ENCODE measurements around the gene SPIB.

SPIB gene

DNA sequence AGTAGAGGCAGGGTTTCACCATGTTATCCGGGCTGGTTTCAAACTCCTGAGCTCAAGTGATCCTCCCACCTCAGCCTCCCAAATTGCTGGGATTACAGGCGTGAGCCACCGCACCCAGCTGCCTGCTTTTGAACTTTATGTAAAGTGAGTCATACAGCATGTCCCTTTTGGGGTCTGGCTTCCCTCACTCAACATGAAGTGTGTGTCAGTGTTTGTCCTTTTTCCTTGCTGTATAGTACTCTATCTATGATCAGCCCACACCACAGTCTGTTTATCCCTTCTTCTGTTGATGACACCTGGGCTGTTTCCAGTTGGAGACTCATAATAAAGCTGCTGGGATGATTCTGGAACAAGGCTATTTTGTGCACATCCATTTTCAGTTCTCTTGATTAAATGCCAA lies 2.1 kb downstream of the SPIB start:
- TF ChIP-seq GATA3 (IDR thresholded peaks at IDR 0.05; ENCODE audit: low read depth, low read length) (no peak), GATA2 (IDR thresholded peaks at IDR 0.05; ENCODE audit: low read depth, low read length) (no peak)

DNA sequence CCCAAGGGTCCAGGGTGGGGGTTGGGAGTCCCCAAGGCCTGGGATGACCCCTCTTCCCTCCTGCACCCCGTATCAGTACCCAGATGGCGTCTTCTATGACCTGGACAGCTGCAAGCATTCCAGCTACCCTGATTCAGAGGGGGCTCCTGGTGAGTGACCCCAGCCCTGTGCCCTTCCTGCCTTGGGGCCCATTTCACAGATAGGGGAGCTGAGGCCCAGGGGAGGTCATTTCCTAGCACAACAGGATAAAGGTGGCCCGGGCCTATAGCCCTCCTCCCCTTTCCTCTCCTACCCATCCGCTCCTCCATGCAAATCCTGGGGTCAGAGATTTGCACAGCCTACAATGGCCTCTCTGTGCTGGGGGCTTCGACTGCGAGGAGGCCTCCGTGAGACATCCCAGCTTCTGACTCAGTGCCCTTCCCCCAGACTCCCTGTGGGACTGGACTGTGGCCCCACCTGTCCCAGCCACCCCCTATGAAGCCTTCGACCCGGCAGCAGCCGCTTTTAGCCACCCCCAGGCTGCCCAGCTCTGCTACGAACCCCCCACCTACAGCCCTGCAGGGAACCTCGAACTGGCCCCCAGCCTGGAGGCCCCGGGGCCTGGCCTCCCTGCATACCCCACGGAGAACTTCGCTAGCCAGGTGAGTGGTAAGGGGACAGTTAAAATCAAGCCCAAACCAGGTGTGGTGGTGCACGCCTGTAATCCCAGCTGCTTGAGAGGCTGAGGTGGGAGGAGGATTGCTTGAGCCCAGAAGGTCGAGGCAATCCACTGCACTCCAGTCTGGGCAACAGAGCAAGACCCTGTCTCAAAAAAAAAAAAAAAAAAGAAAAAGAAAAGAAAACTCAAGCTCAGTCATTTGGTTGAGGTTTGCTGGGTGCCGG lies 3.9 kb downstream of the SPIB start:
- TF ChIP-seq GATA2 (IDR thresholded peaks at IDR 0.05; ENCODE audit: low read depth, low read length) (no peak), GATA3 (IDR thresholded peaks at IDR 0.05; ENCODE audit: low read depth, low read length) (no peak)

DNA sequence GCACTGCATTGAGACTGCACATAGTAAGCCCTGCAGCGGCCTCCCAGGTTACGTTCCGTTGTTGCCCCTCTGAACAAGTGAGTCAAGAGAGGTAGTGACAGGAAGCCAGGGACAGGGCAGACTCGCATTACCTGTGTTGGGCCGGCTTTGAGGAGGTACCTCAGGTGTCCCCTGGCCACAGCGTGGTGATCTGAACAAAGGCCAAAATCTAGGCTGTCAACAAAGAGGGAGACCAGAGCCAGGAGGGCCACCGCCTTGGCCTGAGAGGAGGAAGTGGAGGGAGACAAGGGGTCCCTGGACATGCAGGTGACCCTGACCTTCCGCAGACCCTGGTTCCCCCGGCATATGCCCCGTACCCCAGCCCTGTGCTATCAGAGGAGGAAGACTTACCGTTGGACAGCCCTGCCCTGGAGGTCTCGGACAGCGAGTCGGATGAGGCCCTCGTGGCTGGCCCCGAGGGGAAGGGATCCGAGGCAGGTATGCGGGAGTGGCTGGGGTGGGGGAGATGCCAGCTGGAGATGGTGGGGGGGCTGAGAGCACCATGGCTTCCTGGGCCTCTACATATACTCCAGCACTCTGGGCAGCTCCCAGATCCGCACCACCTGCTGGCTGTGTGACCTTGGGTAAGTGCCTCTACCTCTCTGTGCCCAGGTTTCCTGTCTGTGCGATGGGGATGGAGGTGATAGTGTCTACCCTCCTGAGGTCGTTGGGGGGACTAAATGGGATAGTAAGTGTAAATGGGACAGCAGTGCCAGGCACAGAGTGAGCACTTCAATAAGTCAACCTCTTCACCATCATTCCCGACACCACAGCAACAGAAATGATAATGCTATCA lies 4.8 kb downstream of the SPIB start:
- TF ChIP-seq GATA2 (IDR thresholded peaks at IDR 0.05; ENCODE audit: low read depth, low read length): no peak
- TF ChIP-seq GATA3 (IDR thresholded peaks at IDR 0.05; ENCODE audit: low read depth, low read length): no peak

DNA sequence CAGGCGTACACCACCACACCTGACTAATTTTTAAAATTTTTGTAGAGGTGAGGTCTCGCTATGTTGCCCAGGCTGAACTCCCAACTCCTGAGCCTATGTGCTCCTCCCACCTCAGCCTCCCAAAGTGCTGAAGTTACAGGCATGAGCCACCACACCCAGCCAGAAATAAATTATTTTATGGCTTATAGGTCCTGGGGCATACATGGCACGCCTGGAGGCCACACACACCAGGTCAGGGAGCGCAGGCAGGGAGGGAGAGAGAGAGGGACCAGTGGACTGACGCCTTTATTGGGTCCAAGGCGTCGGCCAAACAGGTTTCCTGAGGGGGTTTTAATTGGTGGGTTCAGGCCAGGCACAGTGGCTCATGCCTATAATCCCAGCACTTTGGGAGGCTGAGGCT lies 6.8 kb downstream of the SPIB start:
- TF ChIP-seq GATA2 (IDR thresholded peaks at IDR 0.05; ENCODE audit: low read depth, low read length) (no peak), GATA3 (IDR thresholded peaks at IDR 0.05; ENCODE audit: low read depth, low read length) (no peak)

DNA sequence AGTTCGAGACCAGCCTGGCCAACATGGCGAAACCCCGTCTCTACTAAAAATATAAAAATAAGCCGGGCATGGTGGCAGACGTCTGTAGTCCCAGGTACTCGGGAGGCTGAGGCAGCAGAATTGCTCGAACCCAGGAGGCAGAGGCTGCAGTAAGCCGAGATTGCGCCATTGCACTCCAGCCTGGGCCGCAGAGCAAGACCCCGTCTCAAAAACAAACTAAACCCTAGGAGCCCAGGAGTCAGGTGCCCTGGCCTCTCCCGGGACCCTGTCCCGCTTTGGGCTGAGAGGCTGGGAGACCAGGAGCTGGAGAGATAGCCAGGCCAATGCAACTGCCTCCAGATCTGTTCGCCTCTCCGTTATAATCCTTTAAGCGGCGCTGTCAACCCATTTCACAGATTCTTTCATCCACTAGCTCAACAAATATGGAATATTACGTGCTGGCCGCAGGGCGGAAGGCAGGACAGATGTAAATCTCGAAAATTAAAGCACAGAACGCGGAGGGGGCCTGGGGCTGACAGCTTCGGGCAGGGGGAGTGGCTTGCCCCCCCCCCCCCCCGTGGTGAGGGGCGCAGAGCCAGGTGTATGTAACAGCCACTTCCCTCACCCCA lies 8.7 kb downstream of the SPIB start:
- no peak for TF ChIP-seq GATA2 (IDR thresholded peaks at IDR 0.05; ENCODE audit: low read depth, low read length)
- TF ChIP-seq GATA3 (IDR thresholded peaks at IDR 0.05; ENCODE audit: low read depth, low read length): no peak

DNA sequence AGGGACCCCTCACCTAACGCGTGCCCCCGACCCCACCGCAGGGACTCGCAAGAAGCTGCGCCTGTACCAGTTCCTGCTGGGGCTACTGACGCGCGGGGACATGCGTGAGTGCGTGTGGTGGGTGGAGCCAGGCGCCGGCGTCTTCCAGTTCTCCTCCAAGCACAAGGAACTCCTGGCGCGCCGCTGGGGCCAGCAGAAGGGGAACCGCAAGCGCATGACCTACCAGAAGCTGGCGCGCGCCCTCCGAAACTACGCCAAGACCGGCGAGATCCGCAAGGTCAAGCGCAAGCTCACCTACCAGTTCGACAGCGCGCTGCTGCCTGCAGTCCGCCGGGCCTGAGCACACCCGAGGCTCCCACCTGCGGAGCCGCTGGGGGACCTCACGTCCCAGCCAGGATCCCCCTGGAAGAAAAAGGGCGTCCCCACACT lies 9.3 kb downstream of the SPIB start:
- TF ChIP-seq GATA3 (IDR thresholded peaks at IDR 0.05; ENCODE audit: low read depth, low read length): no peak
- TF ChIP-seq GATA2 (IDR thresholded peaks at IDR 0.05; ENCODE audit: low read depth, low read length): no peak

DNA sequence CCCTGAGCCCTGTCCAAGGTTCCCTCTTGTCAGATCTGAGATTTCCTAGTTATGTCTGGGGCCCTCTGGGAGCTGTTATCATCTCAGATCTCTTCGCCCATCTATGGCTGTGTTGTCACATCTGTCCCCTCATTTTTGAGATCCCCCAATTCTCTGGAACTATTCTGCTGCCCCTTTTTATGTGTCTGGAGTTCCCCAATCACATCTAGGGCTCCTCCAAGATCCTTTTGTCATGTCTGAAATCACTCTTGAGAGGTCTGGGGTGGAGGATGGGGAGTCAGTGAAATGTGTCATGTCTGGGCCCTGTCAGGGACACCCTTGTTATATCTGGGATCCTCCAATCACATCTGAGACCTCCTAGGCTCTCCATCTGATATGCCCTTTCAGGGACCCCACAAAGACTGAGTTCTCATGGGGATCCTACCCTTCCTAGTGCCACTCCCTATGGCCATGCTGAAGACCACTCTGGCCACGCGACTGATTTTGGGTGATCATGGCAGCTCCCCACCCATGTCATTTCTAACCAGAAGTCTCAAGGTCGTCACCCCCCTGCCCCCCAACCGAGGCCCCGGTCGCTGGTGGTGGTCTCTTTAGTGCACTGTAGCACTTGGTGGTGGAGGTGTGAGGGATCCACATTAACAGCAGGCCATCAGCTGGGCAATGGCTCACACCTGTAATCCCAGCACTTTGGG lies 10.2 kb downstream of the SPIB start:
- TF ChIP-seq GATA3 (IDR thresholded peaks at IDR 0.05; ENCODE audit: low read depth, low read length) (no peak), GATA2 (IDR thresholded peaks at IDR 0.05; ENCODE audit: low read depth, low read length) (no peak)

DNA sequence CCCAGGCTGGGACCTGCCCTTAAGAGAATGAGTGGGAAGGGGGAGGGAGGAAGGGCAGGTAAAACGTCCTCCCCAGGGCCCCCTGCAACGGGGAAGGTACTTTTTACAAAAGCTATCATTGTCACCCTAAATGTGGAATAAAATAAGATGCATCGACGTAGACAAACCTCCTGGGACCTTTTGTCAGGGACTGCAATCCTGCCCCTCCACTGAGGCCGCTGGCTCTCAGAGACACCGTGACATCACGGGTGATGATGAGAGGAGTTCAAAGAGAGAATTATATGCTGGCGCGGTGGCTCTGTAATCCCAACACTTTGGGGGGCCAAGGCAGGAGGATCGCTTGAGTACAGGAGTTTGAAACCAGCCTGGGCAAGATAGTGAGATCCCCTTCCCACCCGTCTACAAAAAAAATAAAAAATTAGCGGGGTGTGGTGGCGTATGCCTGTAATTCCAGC lies 12.2 kb downstream of the SPIB start:
- TF ChIP-seq GATA3 (IDR thresholded peaks at IDR 0.05; ENCODE audit: low read depth, low read length): no peak
- no peak for TF ChIP-seq GATA2 (IDR thresholded peaks at IDR 0.05; ENCODE audit: low read depth, low read length)

DNA sequence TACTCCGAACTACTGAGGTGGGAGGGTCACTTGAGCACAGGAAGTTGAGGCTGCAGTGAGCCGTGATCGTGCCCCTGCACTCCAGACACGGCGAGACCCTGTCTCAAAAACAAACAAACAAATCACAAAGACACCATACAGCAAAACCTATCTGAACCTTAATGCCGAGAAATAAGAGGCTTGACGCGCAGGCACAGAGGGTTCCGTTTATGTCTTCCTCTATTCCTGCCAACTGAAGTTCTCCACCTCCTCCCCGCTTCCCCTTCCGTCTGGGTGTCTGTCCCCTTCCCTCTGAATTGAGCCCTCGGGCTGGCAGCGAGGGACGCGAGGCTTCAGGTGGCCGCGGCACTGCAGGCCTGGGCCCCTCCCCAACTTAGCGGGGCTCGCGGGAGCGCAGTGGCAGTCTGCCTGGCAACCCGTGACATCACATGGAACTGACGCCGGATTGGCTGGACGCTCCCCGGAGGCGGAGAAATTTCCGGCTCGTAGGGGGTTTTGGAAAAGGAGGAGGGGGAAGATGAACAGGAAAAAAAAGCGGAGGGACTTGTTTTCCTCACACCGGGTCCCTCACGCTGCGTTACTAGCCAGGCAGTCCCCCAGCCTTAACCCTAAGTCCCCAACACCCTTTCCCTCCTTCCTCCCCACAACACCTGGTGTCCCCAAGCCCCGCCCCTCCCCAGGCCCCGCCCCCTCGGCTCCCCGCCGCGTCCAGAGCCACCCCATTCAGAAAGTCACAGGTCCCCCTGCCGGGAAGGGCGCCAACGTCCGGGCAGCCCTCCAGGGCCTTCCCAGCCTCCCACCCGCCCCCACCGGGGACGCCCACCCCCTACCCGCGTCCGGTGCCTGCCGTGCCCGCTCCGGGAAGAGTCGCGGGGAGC lies 12.8 kb downstream of the SPIB start:
- TF ChIP-seq GATA2 (IDR thresholded peaks at IDR 0.05; ENCODE audit: low read depth, low read length) (no peak), GATA3 (IDR thresholded peaks at IDR 0.05; ENCODE audit: low read depth, low read length) (no peak)

DNA sequence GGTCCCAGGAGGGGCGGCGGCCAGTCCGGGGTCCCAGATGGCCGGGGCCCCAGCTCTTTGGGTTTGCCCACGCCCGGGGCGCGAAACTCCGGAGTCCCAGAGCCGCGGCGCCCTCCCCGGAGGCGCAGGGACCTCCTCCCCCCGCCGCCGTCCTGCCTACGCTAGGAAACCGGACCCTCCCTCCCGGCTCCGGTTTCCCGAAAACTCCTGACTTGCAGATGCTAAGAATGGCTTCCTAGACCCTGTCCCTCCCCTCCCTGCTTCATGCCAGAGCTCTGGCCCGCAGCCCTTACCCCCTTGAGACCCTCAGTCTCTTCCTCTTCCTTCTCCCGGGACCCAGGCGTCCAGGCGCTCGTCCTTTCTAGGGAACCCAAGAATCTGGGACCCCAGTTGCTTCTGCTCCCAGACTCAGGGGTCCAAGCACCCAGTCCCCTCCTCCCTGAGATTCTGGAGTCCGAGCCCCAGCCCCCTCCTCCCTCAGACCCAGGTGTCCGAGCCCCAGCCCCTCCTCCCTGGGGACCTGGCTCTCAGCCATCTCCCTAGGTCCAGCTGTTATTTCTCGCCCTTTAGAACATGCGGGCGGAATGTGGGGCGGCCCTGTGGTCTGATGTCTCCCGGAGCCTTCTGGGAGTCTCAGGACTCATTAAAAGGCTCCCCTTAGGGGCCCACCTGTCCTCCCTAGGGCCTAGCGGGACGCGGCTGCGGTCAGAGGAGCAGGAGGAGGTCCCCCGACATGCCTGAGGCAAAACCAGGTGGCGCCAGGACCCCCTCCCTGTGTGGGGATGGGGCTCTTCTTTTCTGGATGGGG lies 13.7 kb downstream of the SPIB start, which contains the start of gene MYBPC2:
Gene MYBPC2, plus strand, starts transcription at position 672 of the 808 bp plus-strand sequence. Its CDS starts 62 bp downstream, at position 734.
- no peak for TF ChIP-seq GATA3 (IDR thresholded peaks at IDR 0.05; ENCODE audit: low read depth, low read length)

DNA sequence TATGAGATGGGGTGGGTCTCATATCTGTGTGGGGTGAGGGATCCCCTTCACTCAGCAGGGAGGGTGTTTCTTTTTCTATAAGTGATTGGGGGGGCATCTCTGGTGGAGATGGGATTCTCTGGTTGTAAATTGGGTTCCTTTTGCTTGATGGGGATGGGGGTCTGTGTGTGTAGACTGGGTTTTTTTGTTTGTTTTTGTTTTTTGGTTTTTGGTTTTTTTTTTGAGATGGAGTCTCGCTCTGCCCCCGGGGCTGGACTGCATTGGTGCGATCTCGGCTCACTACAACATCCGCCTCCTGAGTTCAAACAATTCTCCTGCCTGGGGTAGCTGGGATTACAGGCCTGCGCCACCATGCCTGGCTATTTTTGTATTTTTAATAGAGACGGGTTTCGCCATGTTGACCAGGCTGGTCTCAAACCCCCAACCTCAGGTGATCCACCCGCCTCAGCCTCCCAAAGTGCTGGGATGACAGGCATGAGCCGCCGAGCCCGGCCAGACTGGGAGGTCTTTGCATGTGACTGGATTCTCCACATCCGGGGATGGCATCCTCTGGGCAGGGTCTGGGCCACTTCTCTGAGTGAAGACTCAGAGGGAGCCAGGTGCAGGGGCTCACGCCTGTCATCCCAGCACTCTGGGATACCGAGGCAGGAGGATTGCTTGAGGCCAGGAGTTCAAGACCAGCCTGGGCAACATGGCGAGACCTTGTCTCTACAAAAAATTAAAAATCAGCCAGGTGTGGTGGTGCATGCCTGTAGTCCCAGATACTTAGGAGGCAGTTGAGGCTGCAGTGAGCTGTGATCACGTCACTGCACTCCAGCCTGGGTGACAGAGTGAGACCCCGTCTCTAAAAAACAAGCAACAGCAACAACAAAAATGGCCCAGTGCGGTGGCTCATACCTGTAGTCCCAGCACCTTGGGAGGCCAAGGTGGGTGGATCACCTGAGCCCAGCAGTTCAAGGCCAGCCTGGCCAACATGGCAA lies 14.8 kb downstream of the SPIB start:
- no peak for TF ChIP-seq GATA3 (IDR thresholded peaks at IDR 0.05; ENCODE audit: low read depth, low read length)
- no peak for TF ChIP-seq GATA2 (IDR thresholded peaks at IDR 0.05; ENCODE audit: low read depth, low read length)
